ENCODE measurements around the gene CDK13. TPM values are rescaled to one million over a fixed set of nuclear protein-coding genes. Genes with fewer than 3 reads are reported as not detected.

CDK13 gene
- 59.7 and 63.8 TPM in 2 replicates for total RNA-seq

GRCh38 chr7:39949971-39950472 lies at the start of gene CDK13:
Gene CDK13 (plus strand): TSS chr7:39950256. CDS start chr7:39950642, 386 bp downstream.

GRCh38 chr7:40134428-40135316 lies 184.6 kb downstream of the CDK13 start, which contains the start of the genes MPLKIP and SUGCT:
Gene MPLKIP (minus strand): TSS chr7:40134622. CDS start chr7:40134567, 55 bp downstream.
Gene SUGCT (plus strand): TSS chr7:40135005.

Other genes starting within 250 kb of the CDK13 start
- gene MPLKIP, start 184.4 kb downstream of the CDK13 start, total RNA-seq, result 15.3 and 18.8 TPM in 2 replicates
- gene SUGCT, start 184.7 kb downstream of the CDK13 start, total RNA-seq, result 8.4 and 18.9 TPM in 2 replicates